ENCODE measurements around the gene ANKRD12. TPM values are rescaled to one million over a fixed set of nuclear protein-coding genes. Genes with fewer than 3 reads are reported as not detected.
A peak's percentile ranks its signal among the peaks of the same experiment; 100 is the strongest.
"Not testable (repeated sequence)": the region's sequence is repeated elsewhere in the genome, so short reads cannot be mapped to it uniquely, and the experiment has no call there.

Gene ANKRD12
- 135 TPM for total RNA-seq

GRCh38 chr18:9136315-9137155 lies at the start of gene ANKRD12:
Gene ANKRD12, plus strand, starts transcription at chr18:9136781. Its CDS starts 45,652 bp downstream, at chr18:9182433.
- DNase-seq (ENCODE audit: low spot score in 2 of 2) = peak; percentile 97 to 99
- FAIRE-seq = no peak

GRCh38 chr18:9087144-9087543 lies 49.4 kb upstream of the ANKRD12 start:
- DNase-seq (ENCODE audit: low spot score in 2 of 2) (no peak), FAIRE-seq (no peak)

GRCh38 chr18:9088252-9088651 lies 48.3 kb upstream of the ANKRD12 start:
- DNase-seq (ENCODE audit: low spot score in 2 of 2) (no peak), FAIRE-seq (no peak)

GRCh38 chr18:9088727-9089126 lies 47.9 kb upstream of the ANKRD12 start:
- not testable (repeated sequence) for DNase-seq (ENCODE audit: low spot score in 2 of 2); FAIRE-seq

GRCh38 chr18:9090578-9090977 lies 46.0 kb upstream of the ANKRD12 start:
- FAIRE-seq (no peak), DNase-seq (ENCODE audit: low spot score in 2 of 2) (no peak)

GRCh38 chr18:9091066-9091476 lies 45.5 kb upstream of the ANKRD12 start:
- FAIRE-seq = no peak
- DNase-seq (ENCODE audit: low spot score in 2 of 2) = no peak

- DNase-seq (ENCODE audit: low spot score in 2 of 2) = no peak
- no peak for FAIRE-seq
These were observed 43.9 kb upstream of the ANKRD12 start for GRCh38 chr18:9092665-9093064.

- not testable (repeated sequence) for FAIRE-seq; DNase-seq (ENCODE audit: low spot score in 2 of 2)
These were observed 43.5 kb upstream of the ANKRD12 start for GRCh38 chr18:9093109-9093508.

- FAIRE-seq (no peak), DNase-seq (ENCODE audit: low spot score in 2 of 2) (no peak)
These were observed 42.0 kb upstream of the ANKRD12 start for GRCh38 chr18:9094307-9095226.

GRCh38 chr18:9095297-9096006 lies 41.1 kb upstream of the ANKRD12 start:
- no peak for DNase-seq (ENCODE audit: low spot score in 2 of 2)

GRCh38 chr18:9096007-9096371 lies 40.6 kb upstream of the ANKRD12 start:
- no peak for FAIRE-seq
- no peak for DNase-seq (ENCODE audit: low spot score in 2 of 2)

More at GRCh38 chr18:9095297-9096006, 41.1 kb upstream of the ANKRD12 start:
- no peak for FAIRE-seq

- no peak for DNase-seq (ENCODE audit: low spot score in 2 of 2)
- no peak for FAIRE-seq
These were observed 39.9 kb upstream of the ANKRD12 start for GRCh38 chr18:9096685-9097084.

GRCh38 chr18:9097349-9097748 lies 39.2 kb upstream of the ANKRD12 start:
- FAIRE-seq = no peak
- no peak for DNase-seq (ENCODE audit: low spot score in 2 of 2)

- DNase-seq (ENCODE audit: low spot score in 2 of 2) = no peak
- no peak for FAIRE-seq
These were observed 35.8 kb upstream of the ANKRD12 start for GRCh38 chr18:9100796-9101195.

- FAIRE-seq = no peak
These were observed 34.7 kb upstream of the ANKRD12 start for GRCh38 chr18:9101730-9102507.

GRCh38 chr18:9102508-9103375 lies 33.8 kb upstream of the ANKRD12 start, which contains the start of gene NDUFV2:
Gene NDUFV2, plus strand, starts transcription at chr18:9102699. Its CDS starts 45 bp downstream, at chr18:9102744.
- no peak for FAIRE-seq

More at GRCh38 chr18:9101730-9102507, 34.7 kb upstream of the ANKRD12 start:
- DNase-seq (ENCODE audit: low spot score in 2 of 2) = peak in 1 of 2 donors; percentile 46

GRCh38 chr18:9103376-9103873 lies 33.2 kb upstream of the ANKRD12 start:
- DNase-seq (ENCODE audit: low spot score in 2 of 2) (no peak), FAIRE-seq (no peak)

More at GRCh38 chr18:9102508-9103375, 33.8 kb upstream of the ANKRD12 start, which contains the start of gene NDUFV2:
- DNase-seq (ENCODE audit: low spot score in 2 of 2) = peak; percentile 92 to 93

- FAIRE-seq = no peak
- DNase-seq (ENCODE audit: low spot score in 2 of 2) = no peak
These were observed 32.2 kb upstream of the ANKRD12 start for GRCh38 chr18:9104244-9104901.

Measured in frontal cortex (tissue), 4 donors.